Endodermal cell (in vitro differentiated cells): ENCODE data around the gene KIAA0930. TPM values are rescaled to one million over a fixed set of nuclear protein-coding genes. Genes with fewer than 3 reads are reported as not detected.
A peak's percentile ranks its signal among the peaks of the same experiment; 100 is the strongest.

Source experiments
- DNase-seq: peaks from one replicate; pipeline ENCODE4 v3.0.0-alpha.2; 2017
- H3K27ac ChIP-seq: 2 replicates; pipeline ENCODE4 v1.5.1; 2013; ENCODE audit warnings: mild to moderate bottlenecking, low read depth, low read length, moderate library complexity
- H3K27me3 ChIP-seq: 2 replicates; pipeline ENCODE4 v1.6.1; 2013; ENCODE audit warnings: mild to moderate bottlenecking, low read length, moderate library complexity; ENCODE audit not compliant: insufficient read depth, control insufficient read depth, poor library complexity, severe bottlenecking
- H3K36me3 ChIP-seq: 2 replicates; pipeline ENCODE4 v1.7.0; 2013; ENCODE audit warnings: mild to moderate bottlenecking, low read length, moderate library complexity; ENCODE audit not compliant: control insufficient read depth, insufficient read depth
- H3K4me1 ChIP-seq: one replicate; pipeline ENCODE4 v1.7.0; 2013; ENCODE audit warnings: low read length; ENCODE audit not compliant: control insufficient read depth, insufficient read depth
- H3K4me3 ChIP-seq: 2 replicates; pipeline ENCODE4 v1.5.1; 2013; ENCODE audit warnings: mild to moderate bottlenecking, low read length, moderate library complexity
- H3K9ac ChIP-seq: 2 replicates; pipeline ENCODE4 v1.6.1; 2013; ENCODE audit warnings: mild to moderate bottlenecking, low read length, moderate library complexity; ENCODE audit not compliant: poor library complexity, severe bottlenecking; ENCODE audit errors: extremely low read depth
- H3K9me3 ChIP-seq: 2 replicates; pipeline ENCODE4 v1.6.1; 2013; ENCODE audit warnings: mild to moderate bottlenecking, low read length, moderate library complexity; ENCODE audit not compliant: control insufficient read depth
- H3K27ac Mint-ChIP-seq: 2 replicates; pipeline ENCODE4 v1.8.0; 2020; ENCODE audit warnings: mixed read lengths
- H3K27me3 Mint-ChIP-seq: 2 replicates; pipeline ENCODE4 v1.8.0; 2021; ENCODE audit warnings: mild to moderate bottlenecking, mixed read lengths; ENCODE audit not compliant: insufficient read depth
- H3K36me3 Mint-ChIP-seq: 2 replicates; pipeline ENCODE4 v1.8.0; 2020; ENCODE audit warnings: low read depth, mixed read lengths
- H3K4me1 Mint-ChIP-seq: 2 replicates; pipeline ENCODE4 v1.8.0; 2020; ENCODE audit warnings: mixed read lengths
- H3K4me3 Mint-ChIP-seq: 2 replicates; pipeline ENCODE4 v1.8.0; 2020; ENCODE audit warnings: mild to moderate bottlenecking, moderate library complexity, mixed read lengths
- H3K9me3 Mint-ChIP-seq: 2 replicates; pipeline ENCODE4 v1.8.0; 2020; ENCODE audit warnings: mild to moderate bottlenecking, mixed read lengths
- CTCF ChIP-seq: fragments of 200-600 bp; sonication (generic); conservative IDR thresholded peaks from 2 replicates; pipeline ENCODE4 v1.5.0; 2021; ENCODE audit warnings: antibody characterized with exemption, mild to moderate bottlenecking
- WGBS, 2 experiments: methylation state at CpG; one replicate each; pipeline versions ENCODE4 v1.1.5 to v1.1.7; 2013; ENCODE audit warnings: missing lambda C conversion rate in 2 of 2, mixed read lengths in 1 of 2; ENCODE audit not compliant: insufficient coverage in 1 of 2, insufficient read length in 1 of 2; 5-methylcytosine and 5-hydroxymethylcytosine counted together
- total RNA-seq, 2 donors: library from RNA; stranded (reverse); fragmentation: NEBNext Ultra II Directional in 1 of 2; extraction: Animal tissue kit (Norgen Biotek cat#: 25700) in 1 of 2; gene quantifications; 2 replicates in 1 of 2; 3 replicates in 1 of 2; pipeline ENCODE4 v1.2.1, GENCODE V29; 2021

Gene KIAA0930
- total RNA-seq, 2 donors from 2014 or later, result 36.2 to 47.8 TPM

- Mint-ChIP-seq H3K4me3 (no peak overlapping the region), H3K4me1 (peaks cover 11% of the 10 kb centered on the region), H3K27me3 (no peaks in the 10 kb centered on the region), H3K27ac (peak overlapping the region; percentile 5), H3K36me3 (no peaks in the 10 kb centered on the region), H3K9me3 (no peaks in the 10 kb centered on the region)
- no peaks in the 10 kb centered on the region for H3K36me3 ChIP-seq
- peak; percentile 44 for DNase-seq
- H3K4me1 ChIP-seq, result no peaks in the 10 kb centered on the region
- 92 to 93% methylated on average over 21 to 26 of the region's 26 CpGs for WGBS, 2 experiments
- TF ChIP-seq CTCF, result no peak
- no peaks in the 10 kb centered on the region for H3K27me3 ChIP-seq
- H3K9me3 ChIP-seq, result no peaks in the 10 kb centered on the region
- H3K9ac ChIP-seq, result no peak overlapping the region
- no peak overlapping the region for H3K27ac ChIP-seq
- no peak overlapping the region for H3K4me3 ChIP-seq
Measured at GRCh38 chr22:45225732-45226502, 14.8 kb downstream of the KIAA0930 start.

- WGBS, 2 experiments, result 85 to 86% methylated on average over 8 to 19 of the region's 19 CpGs
- no peak for TF ChIP-seq CTCF
Measured at GRCh38 chr22:45224988-45225731, 15.5 kb downstream of the KIAA0930 start.

GRCh38 chr22:45224331-45224730 lies 16.4 kb downstream of the KIAA0930 start:
- Histone ChIP-seq H3K36me3 (no peaks in the 10 kb centered on the region), H3K9me3 (no peaks in the 10 kb centered on the region), H3K9ac (no peak overlapping the region), H3K27me3 (no peaks in the 10 kb centered on the region), H3K27ac (no peak overlapping the region), H3K4me3 (no peak overlapping the region), H3K4me1 (no peaks in the 10 kb centered on the region)
- peak overlapping the region; percentile 49 for H3K27ac Mint-ChIP-seq
- H3K36me3 Mint-ChIP-seq, result no peaks in the 10 kb centered on the region
- peaks cover 11% of the 10 kb centered on the region for H3K4me1 Mint-ChIP-seq
- 84 to 92% methylated on average over 10 to 11 of the region's 11 CpGs for WGBS, 2 experiments
- no peaks in the 10 kb centered on the region for H3K9me3 Mint-ChIP-seq
- no peaks in the 10 kb centered on the region for H3K27me3 Mint-ChIP-seq
- peak; percentile 27 for DNase-seq
- TF ChIP-seq CTCF, result no peak
- H3K4me3 Mint-ChIP-seq, result no peak overlapping the region

More at GRCh38 chr22:45224988-45225731, 15.5 kb downstream of the KIAA0930 start:
- Mint-ChIP-seq H3K27ac (no peak overlapping the region), H3K27me3 (no peaks in the 10 kb centered on the region), H3K9me3 (no peaks in the 10 kb centered on the region), H3K4me3 (no peak overlapping the region), H3K36me3 (no peaks in the 10 kb centered on the region), H3K4me1 (peaks cover 11% of the 10 kb centered on the region)
- H3K9me3 ChIP-seq, result no peaks in the 10 kb centered on the region
- DNase-seq, result peak; percentile 29
- H3K27me3 ChIP-seq, result no peaks in the 10 kb centered on the region
- H3K9ac ChIP-seq, result no peak overlapping the region
- no peak overlapping the region for H3K27ac ChIP-seq
- H3K4me3 ChIP-seq, result no peak overlapping the region
- H3K4me1 ChIP-seq, result no peaks in the 10 kb centered on the region
- no peaks in the 10 kb centered on the region for H3K36me3 ChIP-seq
